ENCODE measurements around the gene PLIN1. TPM values are rescaled to one million over a fixed set of nuclear protein-coding genes. Genes with fewer than 3 reads are reported as not detected.

Gene PLIN1
- total and polyA plus RNA-seq, 10 of the 15 experiments (the other 5 are each of a cell fraction or from before 2014, with no cell fraction given), result 0.05 to 0.13 (median 0.09) TPM; not detected in 6

DNA sequence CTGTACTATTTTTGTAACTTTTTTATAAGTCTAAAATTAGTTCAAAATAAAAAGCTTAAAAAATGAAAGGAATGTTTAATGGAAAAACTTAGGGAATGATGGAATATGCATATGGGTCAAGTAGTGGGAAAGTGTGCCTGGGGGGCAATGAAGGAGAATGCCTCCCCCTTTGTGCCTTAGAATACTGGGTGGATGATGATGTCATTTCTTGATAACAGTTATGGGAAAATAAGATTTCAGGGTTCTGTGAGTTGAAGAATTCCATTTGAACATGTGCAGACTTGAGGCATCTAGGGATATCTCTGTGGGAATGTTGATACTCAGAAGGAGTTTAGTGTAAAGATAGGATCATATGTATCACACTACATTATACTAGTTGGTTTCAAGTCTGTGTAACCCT lies 25.2 kb upstream of the PLIN1 start:
- SMC1A ChIA-PET (ENCODE audit: uncharacterized antibody, unreplicated experiment), result no interaction called here
- no peak for TF ChIP-seq RUNX3 (IDR thresholded peaks at IDR 0.05; ENCODE audit: low read length)
- TF ChIP-seq SMARCA5 (IDR thresholded peaks at IDR 0.05), result no peak
- no peak for TF ChIP-seq SREBF1 (IDR thresholded peaks at IDR 0.05; ENCODE audit: low read length)
- no peak for TF ChIP-seq POU2F2 (IDR thresholded peaks at IDR 0.05; ENCODE audit: borderline replicate concordance, low read depth, low read length)
- TF ChIP-seq SREBF2 (IDR thresholded peaks at IDR 0.05; ENCODE audit: low read length), result no peak
- no peak for TF ChIP-seq MTA3 (IDR thresholded peaks at IDR 0.05; ENCODE audit: borderline replicate concordance, low read length)
- no peak for TF ChIP-seq NFYB (IDR thresholded peaks at IDR 0.05; ENCODE audit: insufficient read depth, low read depth, low read length)
- TF ChIP-seq ZNF384 (IDR thresholded peaks at IDR 0.05; ENCODE audit: borderline replicate concordance, low read depth, low read length), result no peak
- TF ChIP-seq RBBP5 (conservative IDR thresholded peaks at IDR 0.05), result no peak
- TF ChIP-seq CBX5 (IDR thresholded peaks at IDR 0.05; ENCODE audit: low read depth), result no peak
- no peak for TF ChIP-seq BCLAF1 (IDR thresholded peaks at IDR 0.05)
- TF ChIP-seq ELK1 (IDR thresholded peaks at IDR 0.05; ENCODE audit: low read depth, low read length), result no peak
- TF ChIP-seq RAD51 (IDR thresholded peaks at IDR 0.05), result no peak
- no peak for TF ChIP-seq STAT1 (conservative IDR thresholded peaks at IDR 0.05)
- TF ChIP-seq SMAD5 (IDR thresholded peaks at IDR 0.05; ENCODE audit: low read depth), result no peak
- TF ChIP-seq IKZF1 (conservative IDR thresholded peaks at IDR 0.05), result no peak
- in situ Hi-C loops (cut with MboI), result no loop called here

More for the DNA sequence above, 25.2 kb upstream of the PLIN1 start:
- Histone ChIP-seq H2AFZ (ENCODE audit: control insufficient read depth, low read depth, low read length) (no peak overlapping the region), H3K9ac (ENCODE audit: control insufficient read depth, insufficient read depth, low read length) (no peak overlapping the region), H4K20me1 (ENCODE audit: control insufficient read depth, insufficient read depth) (no peaks in the 10 kb centered on the region), H3K4me2 (ENCODE audit: control insufficient read depth, insufficient read depth) (no peak overlapping the region), H3K27ac (ENCODE audit: control insufficient read depth, insufficient read depth) (no peak overlapping the region), H3K79me2 (ENCODE audit: control insufficient read depth, insufficient read depth, low read length) (no peaks in the 10 kb centered on the region), H3K9me3 (replicated peaks; ENCODE audit: control insufficient read depth, insufficient read depth, low read length) (no peaks in the 10 kb centered on the region), H3K36me3 (ENCODE audit: control insufficient read depth in 2 of 2, insufficient read depth in 2 of 2, low read length in 1 of 2) (no peaks in the 10 kb centered on the region), H3K4me1 (ENCODE audit: control insufficient read depth, insufficient read depth, low read length) (no peaks in the 10 kb centered on the region), H3K4me3 (no peak overlapping the region), H3K27me3 (replicated peaks in 1 of 2; ENCODE audit: control insufficient read depth in 2 of 2, insufficient read depth in 2 of 2, low read length in 1 of 2) (peaks cover 0 to 7% of the 10 kb centered on the region in 2 experiments; a peak in 3 of 4 replicates)
- intact Hi-C loops (cut with micrococcal nuclease; ENCODE audit: unreplicated experiment), result no loop called here
- FAIRE-seq, result no peak
- BruUV-seq (replicated peaks), result no TSS peak
- POLR2A ChIA-PET, result no interaction called here
- CTCF ChIA-PET, result interaction anchor here (1.0 kb wide), 1 partner anchor 19 kb away, joined by 4 read pairs; no protein-coding TSS in a partner anchor
- RAD21 ChIA-PET (ENCODE audit: unreplicated experiment), result no interaction called here
- no peak for ATAC-seq
- no peak for DNase-seq (ENCODE audit: low read depth, low spot score)
